Neural progenitor cell (in vitro differentiated cells): ENCODE measurements around the gene BCAS3. TPM values are rescaled to one million over a fixed set of nuclear protein-coding genes. Genes with fewer than 3 reads are reported as not detected.

Source experiments
- DNase-seq: peaks from one replicate; pipeline ENCODE4 v3.0.0-alpha.2; 2016; ENCODE audit warnings: low spot score
- H2AFZ ChIP-seq: fragments of 200-600 bp; sonication (generic); replicated peaks from 2 replicates; pipeline ENCODE4 v1.6.1; 2016; ENCODE audit warnings: antibody characterized with exemption
- H3F3A ChIP-seq: fragments of 200-600 bp; sonication (generic); 2 replicates; pipeline ENCODE4 v1.6.1; 2016; ENCODE audit warnings: antibody characterized with exemption, low read depth
- H3K27ac ChIP-seq: fragments of 200-600 bp; sonication (generic); 2 replicates; pipeline ENCODE4 v1.5.1; 2016; ENCODE audit warnings: mild to moderate bottlenecking
- H3K27me3 ChIP-seq: fragments of 200-600 bp; sonication (generic); 2 replicates; pipeline ENCODE4 v1.6.1; 2016; ENCODE audit warnings: mild to moderate bottlenecking, moderate library complexity
- H3K36me3 ChIP-seq: fragments of 200-600 bp; sonication (generic); 2 replicates; pipeline ENCODE4 v1.5.1; 2016
- H3K4me1 ChIP-seq: fragments of 200-600 bp; sonication (generic); 2 replicates; pipeline ENCODE4 v1.6.1; 2016; ENCODE audit warnings: mixed run types
- H3K4me2 ChIP-seq: fragments of 200-600 bp; sonication (generic); 2 replicates; pipeline ENCODE4 v1.6.1; 2016
- H3K4me3 ChIP-seq: fragments of 200-600 bp; sonication (generic); 2 replicates; pipeline ENCODE4 v1.5.1; 2016
- H3K79me2 ChIP-seq: fragments of 200-600 bp; sonication (generic); 2 replicates; pipeline ENCODE4 v1.6.1; 2016; ENCODE audit warnings: low read depth
- H3K9ac ChIP-seq: fragments of 200-600 bp; sonication (generic); 2 replicates; pipeline ENCODE4 v1.6.1; 2016
- H3K9me3 ChIP-seq: fragments of 200-600 bp; sonication (generic); 2 replicates; pipeline ENCODE4 v1.5.1; 2016; ENCODE audit warnings: low read depth
- H4K20me1 ChIP-seq: fragments of 200-600 bp; sonication (generic); 2 replicates; pipeline ENCODE4 v1.6.1; 2016; ENCODE audit warnings: low read depth
- H3K27ac Mint-ChIP-seq: 3 replicates; pipeline ENCODE4 v1.8.0; 2021; ENCODE audit warnings: mixed read lengths
- H3K27me3 Mint-ChIP-seq: 2 replicates; pipeline ENCODE4 v1.8.0; 2022; ENCODE audit warnings: low read depth, mild to moderate bottlenecking, inconsistent platforms, moderate library complexity, mixed read lengths; ENCODE audit not compliant: insufficient read depth
- H3K36me3 Mint-ChIP-seq: 3 replicates; pipeline ENCODE4 v1.8.0; 2021; ENCODE audit warnings: mixed read lengths
- H3K4me1 Mint-ChIP-seq: 3 replicates; pipeline ENCODE4 v1.8.0; 2021; ENCODE audit warnings: mixed read lengths
- H3K4me3 Mint-ChIP-seq: 3 replicates; pipeline ENCODE4 v1.8.0; 2021; ENCODE audit warnings: mild to moderate bottlenecking, moderate library complexity, mixed read lengths
- H3K9me3 Mint-ChIP-seq: 3 replicates; pipeline ENCODE4 v1.8.0; 2020; ENCODE audit warnings: mixed read lengths
- CTCF ChIP-seq: fragments of 200-600 bp; sonication (generic); IDR thresholded peaks from 2 replicates; pipeline ENCODE4 v1.5.1; 2017; ENCODE audit warnings: antibody characterized with exemption, mild to moderate bottlenecking
- EZH2 ChIP-seq: fragments of 200-600 bp; sonication (generic); IDR thresholded peaks from 2 replicates; pipeline ENCODE4 v1.6.1; 2017; ENCODE audit warnings: antibody characterized with exemption, mild to moderate bottlenecking, moderate library complexity
- EZH2phosphoT487 ChIP-seq: fragments of 200-600 bp; sonication (generic); IDR thresholded peaks from 2 replicates; pipeline ENCODE4 v1.6.1; 2017; ENCODE audit warnings: antibody characterized with exemption
- total RNA-seq: library from RNA; depleted of rRNA; stranded (reverse); fragments of >200 nt; gene quantifications from 2 replicates; pipeline ENCODE4 v1.2.3, GENCODE V29; 2015; ENCODE audit warnings: low replicate concordance

Gene BCAS3
- total RNA-seq, 1 donor from 2014 or later = 60.9 TPM

- peak overlapping the region; percentile 11 for H3K4me2 ChIP-seq
- Mint-ChIP-seq H3K4me1 (peaks cover 20% of the 10 kb centered on the region), H3K9me3 (no peaks in the 10 kb centered on the region), H3K27ac (no peak overlapping the region), H3K4me3 (no peak overlapping the region), H3K27me3 (no peaks in the 10 kb centered on the region), H3K36me3 (no peaks in the 10 kb centered on the region)
- H3K79me2 ChIP-seq = no peaks in the 10 kb centered on the region
- no peaks in the 10 kb centered on the region for H3K36me3 ChIP-seq
- H3K4me1 ChIP-seq = peaks cover 33% of the 10 kb centered on the region
- no peaks in the 10 kb centered on the region for H3K27me3 ChIP-seq
- H3F3A ChIP-seq = peaks cover 7% of the 10 kb centered on the region
- TF ChIP-seq CTCF = no peak
- H3K27ac ChIP-seq = no peak overlapping the region
- H3K4me3 ChIP-seq = no peak overlapping the region
- peaks cover 7% of the 10 kb centered on the region for H4K20me1 ChIP-seq
- no peak overlapping the region for H3K9ac ChIP-seq
- H2AFZ ChIP-seq = no peak overlapping the region
- H3K9me3 ChIP-seq = no peaks in the 10 kb centered on the region
- DNase-seq = no peak
Observed at GRCh38 chr17:61235001-61235826, 557.6 kb downstream of the BCAS3 start.

DNA sequence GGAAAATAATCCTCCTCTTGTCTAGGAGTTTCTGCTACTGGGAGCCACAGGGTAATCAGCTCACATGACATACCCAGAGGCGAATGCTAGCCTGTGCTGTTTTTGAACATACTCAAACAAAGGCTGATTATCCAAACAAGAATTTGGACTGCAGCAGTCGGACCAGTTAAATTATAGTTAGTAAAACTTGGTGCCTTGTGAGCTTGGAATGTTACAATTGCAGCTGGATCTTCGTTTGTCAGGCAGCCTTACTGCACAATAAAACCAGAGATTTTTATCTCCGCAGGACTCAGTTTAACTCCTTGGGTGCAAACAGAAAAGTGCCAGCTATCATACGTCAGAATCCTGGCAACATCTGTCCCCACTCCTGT is 558.2 kb downstream of the BCAS3 start:
- no peaks in the 10 kb centered on the region for H3K9me3 ChIP-seq
- H3K4me2 ChIP-seq = peak overlapping the region; percentile 11
- H3K27ac Mint-ChIP-seq = no peak overlapping the region
- H2AFZ ChIP-seq = no peak overlapping the region
- no peak overlapping the region for H3K4me3 ChIP-seq
- H3K9me3 Mint-ChIP-seq = no peaks in the 10 kb centered on the region
- peak; percentile 10 for DNase-seq
- peaks cover 7% of the 10 kb centered on the region for H3F3A ChIP-seq
- no peaks in the 10 kb centered on the region for H3K36me3 Mint-ChIP-seq
- no peak overlapping the region for H3K4me3 Mint-ChIP-seq
- H3K27me3 Mint-ChIP-seq = no peaks in the 10 kb centered on the region
- no peak for TF ChIP-seq EZH2phosphoT487
- TF ChIP-seq CTCF = no peak
- TF ChIP-seq EZH2 = no peak
- no peaks in the 10 kb centered on the region for H3K79me2 ChIP-seq
- no peak overlapping the region for H3K27ac ChIP-seq
- H3K4me1 Mint-ChIP-seq = peaks cover 20% of the 10 kb centered on the region
- no peak overlapping the region for H3K9ac ChIP-seq
- peaks cover 33% of the 10 kb centered on the region for H3K4me1 ChIP-seq
- no peaks in the 10 kb centered on the region for H3K27me3 ChIP-seq
- H3K36me3 ChIP-seq = no peaks in the 10 kb centered on the region
- H4K20me1 ChIP-seq = peaks cover 7% of the 10 kb centered on the region

GRCh38 chr17:61237275-61237674 is 559.6 kb downstream of the BCAS3 start:
- H3K79me2 ChIP-seq = no peaks in the 10 kb centered on the region
- H3K9me3 Mint-ChIP-seq = no peaks in the 10 kb centered on the region
- H3K27me3 Mint-ChIP-seq = no peaks in the 10 kb centered on the region
- TF ChIP-seq EZH2phosphoT487 = no peak
- TF ChIP-seq EZH2 = no peak
- no peak for TF ChIP-seq CTCF
- peaks cover 7% of the 10 kb centered on the region for H4K20me1 ChIP-seq
- no peaks in the 10 kb centered on the region for H3K9me3 ChIP-seq
- no peaks in the 10 kb centered on the region for H3K36me3 Mint-ChIP-seq
- no peak overlapping the region for H3K4me3 ChIP-seq
- H3K36me3 ChIP-seq = no peaks in the 10 kb centered on the region
- H3K4me1 Mint-ChIP-seq = peaks cover 20% of the 10 kb centered on the region
- H3K27ac Mint-ChIP-seq = no peak overlapping the region
- H2AFZ ChIP-seq = no peak overlapping the region
- H3K27ac ChIP-seq = no peak overlapping the region
- peaks cover 7% of the 10 kb centered on the region for H3F3A ChIP-seq
- no peak for DNase-seq
- no peak overlapping the region for H3K4me3 Mint-ChIP-seq
- no peaks in the 10 kb centered on the region for H3K27me3 ChIP-seq
- H3K4me1 ChIP-seq = peaks cover 31% of the 10 kb centered on the region
- no peak overlapping the region for H3K4me2 ChIP-seq
- H3K9ac ChIP-seq = no peak overlapping the region
